K562 (cell line): ENCODE data around the gene SYNJ2. TPM values are rescaled to one million over a fixed set of nuclear protein-coding genes. Genes with fewer than 3 reads are reported as not detected.

ENCODE experiments used
- ATAC-seq: fragments of 200-7000 bp; cut with Tn5 transposase; 3 replicates; pipeline ENCODE4 v1.9.1; 2020; ENCODE audit warnings: moderate library complexity
- BruUV-seq: library from RNA; stranded (reverse); fragments of 400-500 nt; replicated peaks from 2 replicates; lab custom pipeline; 2021; lab: Mats Ljungman, UMichigan
- CTCF ChIA-PET: fragments of 300-600 bp; formaldehyde crosslinking; extraction: SDS; loops from one replicate; lab custom pipeline; 2021; ENCODE audit warnings: low intra/inter-chr PET ratio; lab: Yijun Ruan, JAX
- POLR2A ChIA-PET: fragments of 300-600, 350-650 bp; sonication (Branson Sonifier 250); formaldehyde crosslinking; extraction: SDS; loops from one replicate; lab custom pipeline; 2021; ENCODE audit warnings: antibody characterized with exemption, inconsistent platforms; lab: Yijun Ruan, JAX
- DNase-seq, 4 experiments: peaks; one replicate each; pipeline versions ENCODE4 v3.0.0 to v3.0.0-alpha.2; 2011 to 2018; ENCODE audit warnings: low spot score in 3 of 4, mixed read lengths in 3 of 4; ENCODE audit errors: extremely low read depth in 1 of 4
- FAIRE-seq: peaks from 2 replicates; lab custom pipeline; 2011; peaks lifted over from hg19 to GRCh38; lab: Jason Lieb, UNC
- H2AFZ ChIP-seq: 2 replicates; pipeline ENCODE4 v1.6.0; 2011; ENCODE audit warnings: low read depth, low read length, control low read depth, inconsistent platforms
- H3K27ac ChIP-seq: fragments of 200-600 bp; 3 replicates; pipeline ENCODE4 v1.8.0; 2011; ENCODE audit warnings: low read depth, mild to moderate bottlenecking, control low read depth, inconsistent platforms, low read length, moderate library complexity, mixed read lengths; ENCODE audit errors: extremely low read depth
- H3K27me3 ChIP-seq, 2 experiments: fragments of 300-600 bp in 1 of 2; 2 replicates in 1 of 2; 3 replicates in 1 of 2; pipeline versions ENCODE4 v1.6.0 to v1.8.0; 2011; ENCODE audit warnings: inconsistent platforms in 2 of 2, low read length in 2 of 2, mild to moderate bottlenecking in 1 of 2, mixed read lengths in 1 of 2, moderate library complexity in 1 of 2; ENCODE audit not compliant: control insufficient read depth in 2 of 2, insufficient read depth in 2 of 2
- H3K36me3 ChIP-seq: fragments of 300-600 bp; 3 replicates; pipeline ENCODE4 v1.8.0; 2011; ENCODE audit warnings: mild to moderate bottlenecking, low read length, inconsistent platforms; ENCODE audit not compliant: control insufficient read depth, insufficient read depth
- H3K4me1 ChIP-seq, 2 experiments: fragments of 200-600 bp in 1 of 2; replicated peaks in 1 of 2; 2 replicates in 1 of 2; 3 replicates in 1 of 2; pipeline versions ENCODE4 v1.5.1 to v1.8.0; 2011; ENCODE audit warnings: inconsistent platforms in 2 of 2, low read length in 2 of 2, mild to moderate bottlenecking in 1 of 2, mixed read lengths in 1 of 2, moderate library complexity in 1 of 2; ENCODE audit not compliant: control insufficient read depth in 2 of 2, insufficient read depth in 2 of 2
- H3K4me2 ChIP-seq: 2 replicates; pipeline ENCODE4 v1.6.1; 2011; ENCODE audit warnings: low read length, control low read depth, inconsistent platforms, mixed read lengths; ENCODE audit not compliant: insufficient read depth
- H3K4me3 ChIP-seq: fragments of 200-600 bp; sonication (generic), shearing (Covaris generic); 2 replicates; pipeline ENCODE4 v1.5.1; 2016; ENCODE audit warnings: control low read depth, inconsistent platforms
- H3K79me2 ChIP-seq: fragments of 200-600 bp; 3 replicates; pipeline ENCODE4 v1.8.0; 2011; ENCODE audit warnings: low read length, inconsistent platforms; ENCODE audit not compliant: control insufficient read depth, insufficient read depth
- H3K9ac ChIP-seq, 2 experiments: 2 replicates each; pipeline versions ENCODE4 v1.6.0 to v1.6.1; 2011; ENCODE audit warnings: low read depth in 2 of 2, low read length in 2 of 2, control low read depth in 1 of 2, inconsistent platforms in 1 of 2, mild to moderate bottlenecking in 1 of 2, mixed read lengths in 1 of 2; ENCODE audit not compliant: insufficient read depth in 1 of 2
- H3K9me1 ChIP-seq: one replicate; pipeline ENCODE4 v1.6.0; 2011; ENCODE audit warnings: inconsistent platforms, mild to moderate bottlenecking, low read length, moderate library complexity; ENCODE audit not compliant: control insufficient read depth, insufficient read depth
- H3K9me3 ChIP-seq: replicated peaks from 2 replicates; pipeline ENCODE4 v1.5.1; 2011; ENCODE audit warnings: low read depth, low read length, inconsistent platforms; ENCODE audit not compliant: control insufficient read depth, insufficient read depth
- H4K20me1 ChIP-seq: replicated peaks from 2 replicates; pipeline ENCODE4 v1.6.1; 2011; ENCODE audit warnings: low read length, inconsistent platforms, mixed read lengths; ENCODE audit not compliant: control insufficient read depth, insufficient read depth
- CEBPG ChIP-seq, 3 experiments: fragments of 200-800 bp in 1 of 3; sonication (Bioruptor generic) in 1 of 3; sonication (generic) in 1 of 3; formaldehyde crosslinking in 1 of 3; IDR thresholded peaks in 2 of 3; conservative IDR thresholded peaks in 1 of 3; 2 replicates each; pipeline versions ENCODE4 v1.6.1 to v1.8.0; 2016 to 2022; ENCODE audit warnings: missing compliant biosample characterization in 2 of 3, missing genetic modification characterization in 2 of 3, mild to moderate bottlenecking in 1 of 3, missing genetic modification reagents in 1 of 3
- L3MBTL2 ChIP-seq: fragments of 450-650 bp; IDR thresholded peaks from 2 replicates; pipeline ENCODE4 v1.6.1; 2016; ENCODE audit warnings: mild to moderate bottlenecking, moderate library complexity
- NFE2L1 ChIP-seq: fragments of 450-650 bp; IDR thresholded peaks from 2 replicates; pipeline ENCODE4 v1.6.1; 2016; ENCODE audit warnings: missing genetic modification characterization, low read depth, mild to moderate bottlenecking, missing compliant biosample characterization, moderate library complexity, borderline replicate concordance
- PKNOX1 ChIP-seq: fragments of 450-650 bp; IDR thresholded peaks from 2 replicates; pipeline ENCODE4 v1.6.1; 2016
- TGIF2 ChIP-seq: sonication (generic); formaldehyde crosslinking; IDR thresholded peaks from 2 replicates; pipeline ENCODE4 v1.8.1; 2022; ENCODE audit warnings: mild to moderate bottlenecking, missing genetic modification reagents, moderate library complexity
- YBX1 ChIP-seq: fragments of 450-650 bp; IDR thresholded peaks from 2 replicates; pipeline ENCODE4 v1.7.1; 2016; ENCODE audit warnings: mild to moderate bottlenecking
- ZC3H8 ChIP-seq: fragments of 450-650 bp; IDR thresholded peaks from 2 replicates; pipeline ENCODE4 v1.6.1; 2017
- ZFP1 ChIP-seq: fragments of 450-650 bp; formaldehyde crosslinking; IDR thresholded peaks from 2 replicates; pipeline ENCODE4 v1.4.0; 2020; ENCODE audit warnings: mild to moderate bottlenecking, mixed read lengths
- ZKSCAN8 ChIP-seq: fragments of 200-800 bp; sonication (Bioruptor generic); IDR thresholded peaks from 2 replicates; pipeline ENCODE4 v1.6.1; 2016; ENCODE audit warnings: missing genetic modification characterization, missing compliant biosample characterization
- WGBS: fragments of 100-300 bp; shearing (Covaris generic); methylation state at CpG from one replicate; pipeline ENCODE4 v1.1.6; 2016; ENCODE audit warnings: low coverage, mixed read lengths; ENCODE audit not compliant: insufficient coverage; ENCODE audit errors: missing lambda C conversion rate; 5-methylcytosine and 5-hydroxymethylcytosine counted together
- in situ Hi-C: fragments of 300-500 bp; cut with MboI; formaldehyde crosslinking; loops from 4 replicates; pipeline ENCODE4 v1.15.0; 2018; ENCODE audit warnings: inconsistent platforms, mixed read lengths
- intact Hi-C: fragments of 100-400 bp; cut with micrococcal nuclease; formaldehyde crosslinking; loops from 2 replicates; pipeline ENCODE4 v1.14.2; 2022
- polyA plus RNA-seq, 8 experiments: library from polyadenylated mRNA; depleted of rRNA in 4 of 8; stranded (reverse) in 5 of 8; unstranded in 3 of 8; fragments of >200 nt; fragmentation: Nextera tagmentation in 2 of 8; fragmentation: Illumina TruSeq in 1 of 8; extraction: Ambion mirVana in 2 of 8; extraction: Trizol in 1 of 8; gene quantifications; 2 replicates each; pipeline versions ENCODE4 v1.2.1 to v1.2.3, GENCODE V29; 2011 to 2014; ENCODE audit warnings: inconsistent platforms in 1 of 8, missing spikeins in 1 of 8
- total RNA-seq, 7 experiments: library from RNA; depleted of rRNA in 6 of 7; stranded (reverse); fragments of >200 nt in 6 of 7; fragmentation: Illumina TruSeq in 2 of 7; extraction: Trizol in 2 of 7; gene quantifications; 2 replicates each; pipeline versions ENCODE4 v1.2.1 to v1.2.3, GENCODE V29; 2011 to 2021; ENCODE audit warnings: low replicate concordance in 1 of 7

The SYNJ2 gene
- total and polyA plus RNA-seq, 9 of the 15 experiments (the other 6 are each of a cell fraction or from before 2014, with no cell fraction given) = 3.0 to 27.7 (median 17.8) TPM

GRCh38 chr6:158085261-158086053 is 103.8 kb downstream of the SYNJ2 start:
- WGBS = 78% methylated on average over 21 of the region's 21 CpGs
- FAIRE-seq (no peak), ATAC-seq (no peak)
- Histone ChIP-seq H3K4me3 (no peak overlapping the region), H3K79me2 (no peaks in the 10 kb centered on the region), H3K9ac (no peak overlapping the region), H3K4me1 (no peaks in the 10 kb centered on the region), H3K9me1 (peaks cover 2% of the 10 kb centered on the region), H3K27me3 (no peaks in the 10 kb centered on the region), H2AFZ (no peak overlapping the region), H3K4me2 (no peak overlapping the region), H3K9me3 (no peaks in the 10 kb centered on the region)
- CTCF ChIA-PET = no interaction called here
- intact Hi-C loops = no loop called here
- in situ Hi-C loops = no loop called here
- POLR2A ChIA-PET = interaction anchor here (0.6 to 2.5 kb wide), 4 partner anchors 9 to 104 kb away, joined by 3 to 14 read pairs (median 6); partner anchors contain the start of gene SYNJ2
- TF ChIP-seq NFE2L1 (no peak), PKNOX1 (peak; percentile 38)
- TF ChIP-seq, all 486 proteins: peak for 1
- BruUV-seq = no TSS peak
- H3K36me3 ChIP-seq = peaks cover 73% of the 10 kb centered on the region
- no peaks in the 10 kb centered on the region for H4K20me1 ChIP-seq
- H3K27ac ChIP-seq = no peak overlapping the region
- no peak for DNase-seq

GRCh38 chr6:158086054-158086503 is 104.4 kb downstream of the SYNJ2 start:
- peaks cover 69% of the 10 kb centered on the region for H3K36me3 ChIP-seq
- no peaks in the 10 kb centered on the region for H3K4me1 ChIP-seq
- H3K27ac ChIP-seq = no peak overlapping the region
- intact Hi-C loops = no loop called here
- no peaks in the 10 kb centered on the region for H3K79me2 ChIP-seq
- 73% methylated on average over 2 of the region's 2 CpGs for WGBS
- peaks cover 2% of the 10 kb centered on the region for H3K9me1 ChIP-seq
- H3K9ac ChIP-seq = no peak overlapping the region
- no peak overlapping the region for H3K4me2 ChIP-seq
- H3K9me3 ChIP-seq = no peaks in the 10 kb centered on the region
- in situ Hi-C loops = no loop called here
- TF ChIP-seq L3MBTL2 (no peak), ZFP1 (CRISPR knock-in tag) (no peak), CEBPG (CRISPR knock-in tag; IDR thresholded peaks at IDR 0.05) (no peak), CEBPG (tag; conservative IDR thresholded peaks at IDR 0.05 in 1 of 2, IDR thresholded peaks at IDR 0.05 in 1 of 2) (no peak), TGIF2 (CRISPR knock-in tag) (no peak), ZKSCAN8 (CRISPR knock-in tag) (no peak), ZC3H8 (no peak), YBX1 (no peak)
- no peak overlapping the region for H2AFZ ChIP-seq
- no peak overlapping the region for H3K4me3 ChIP-seq
- no peak for ATAC-seq
- BruUV-seq = no TSS peak
- no peaks in the 10 kb centered on the region for H3K27me3 ChIP-seq
- CTCF ChIA-PET = no interaction called here
- POLR2A ChIA-PET = interaction anchor here (0.6 to 2.5 kb wide), 4 partner anchors 9 to 104 kb away, joined by 3 to 14 read pairs (median 4); partner anchors contain the start of gene SYNJ2
- DNase-seq = no peak
- no peak for FAIRE-seq
- no peaks in the 10 kb centered on the region for H4K20me1 ChIP-seq
